Tibial artery (tissue), 4 donors: ENCODE data around the gene BRWD1.
"Not testable (repeated sequence)": the region's sequence is repeated elsewhere in the genome, so short reads cannot be mapped to it uniquely, and the experiment has no call there.

ENCODE experiments used
- DNase-seq, 2 donors: peaks; one replicate each; pipeline ENCODE4 v3.0.0-alpha.2; 2019
- H3K27ac ChIP-seq, 2 donors: fragments of 200-600 bp; sonication (generic) in 1 of 2; 1 replicate in 1 of 2; 2 replicates in 1 of 2; pipeline ENCODE4 v1.5.1; 2018 to 2019; ENCODE audit warnings: mild to moderate bottlenecking in 1 of 2
- H3K27me3 ChIP-seq, 2 donors: fragments of 200-600 bp; sonication (generic) in 1 of 2; one replicate each; pipeline versions ENCODE4 v1.5.1 to v1.6.0; 2016 to 2019
- H3K36me3 ChIP-seq, 3 donors: fragments of 200-600 bp; sonication (generic) in 2 of 3; one replicate each; pipeline ENCODE4 v1.5.1; 2016 to 2019; ENCODE audit warnings: mild to moderate bottlenecking in 2 of 3
- H3K4me1 ChIP-seq, 4 donors: fragments of 200-600 bp; sonication (generic) in 2 of 4; 1 replicate in 3 of 4; 2 replicates in 1 of 4; pipeline ENCODE4 v1.5.1; 2016 to 2019
- H3K4me3 ChIP-seq, 2 donors: fragments of 200-600 bp; sonication (generic) in 1 of 2; 1 replicate in 1 of 2; 2 replicates in 1 of 2; pipeline ENCODE4 v1.5.1; 2018 to 2019; ENCODE audit warnings: mild to moderate bottlenecking in 2 of 2
- H3K9me3 ChIP-seq, 3 donors: fragments of 200-600 bp; sonication (generic) in 1 of 3; one replicate each; pipeline ENCODE4 v1.5.1; 2016 to 2019
- CTCF ChIP-seq, 2 experiments: fragments of 200-600 bp in 1 of 2; fragments of 450-650 bp in 1 of 2; IDR thresholded peaks; one replicate each; pipeline ENCODE4 v1.5.1; 2017 to 2019; ENCODE audit warnings: antibody characterized with exemption in 2 of 2, mild to moderate bottlenecking in 1 of 2, moderate library complexity in 1 of 2
- intact Hi-C: fragments of 100-400 bp; cut with DNase I; formaldehyde crosslinking; loops from one replicate; pipeline ENCODE4 v1.15.0; 2023; ENCODE audit warnings: low total_unique reads

Gene BRWD1

GRCh38 chr21:39168800-39169199 is 144.6 kb downstream of the BRWD1 start:
- Histone ChIP-seq H3K27me3 (no peaks in the 10 kb centered on the region), H3K4me3 (no peak overlapping the region), H3K9me3 (peaks cover 3 to 14% (median 11%) of the 10 kb centered on the region in 3 donors), H3K27ac (no peak overlapping the region), H3K36me3 (peaks cover 4 to 34% (median 27%) of the 10 kb centered on the region in 3 donors), H3K4me1 (no peaks in the 10 kb centered on the region)
- DNase-seq = no peak
- intact Hi-C loops = no loop called here
- no peak for TF ChIP-seq CTCF (IDR thresholded peaks at IDR 0.05)

GRCh38 chr21:39164523-39164922 is 148.9 kb downstream of the BRWD1 start:
- Histone ChIP-seq H3K27me3 (no peaks in the 10 kb centered on the region), H3K4me1 (peaks cover 0 to 4% (median under 1%) of the 10 kb centered on the region in 4 donors), H3K4me3 (no peak overlapping the region), H3K36me3 (peaks cover 0 to 4% (median 0%) of the 10 kb centered on the region in 3 donors), H3K9me3 (peaks cover 3 to 14% (median 11%) of the 10 kb centered on the region in 3 donors), H3K27ac (no peak overlapping the region)
- TF ChIP-seq CTCF (IDR thresholded peaks at IDR 0.05) = no peak
- DNase-seq = no peak
- intact Hi-C loops = no loop called here

GRCh38 chr21:39161064-39161463 is 152.4 kb downstream of the BRWD1 start:
- DNase-seq = no peak
- Histone ChIP-seq H3K36me3 (no peaks in the 10 kb centered on the region), H3K27me3 (no peaks in the 10 kb centered on the region), H3K27ac (no peak overlapping the region), H3K4me1 (peaks cover 0 to 17% (median 2%) of the 10 kb centered on the region in 4 donors), H3K4me3 (no peak overlapping the region), H3K9me3 (peaks cover 3 to 14% (median 11%) of the 10 kb centered on the region in 3 donors)
- intact Hi-C loops = no loop called here
- TF ChIP-seq CTCF (IDR thresholded peaks at IDR 0.05) = no peak

- Histone ChIP-seq H3K27ac (no peak overlapping the region), H3K4me1 (peaks cover 0 to 28% (median 11%) of the 10 kb centered on the region in 4 donors), H3K4me3 (no peak overlapping the region), H3K27me3 (no peaks in the 10 kb centered on the region), H3K36me3 (no peaks in the 10 kb centered on the region), H3K9me3 (peaks cover 3 to 6% (median 6%) of the 10 kb centered on the region in 3 donors)
- intact Hi-C loops = no loop called here
- TF ChIP-seq CTCF (IDR thresholded peaks at IDR 0.05) = no peak
- DNase-seq = no peak
These were observed 153.9 kb downstream of the BRWD1 start for GRCh38 chr21:39159342-39160063.

GRCh38 chr21:39157241-39157640 is 156.2 kb downstream of the BRWD1 start:
- H3K27me3 ChIP-seq, DNase-seq, H3K36me3 ChIP-seq, H3K9me3 ChIP-seq, H3K4me3 ChIP-seq, intact Hi-C loops, H3K27ac ChIP-seq: not testable (repeated sequence)
- peaks cover 0 to 28% (median 11%) of the 10 kb centered on the region in 4 donors for H3K4me1 ChIP-seq

- intact Hi-C loops = no loop called here
- DNase-seq = no peak
- H3K4me3 ChIP-seq = no peak overlapping the region
- H3K9me3 ChIP-seq = no peaks in the 10 kb centered on the region
- no peak for TF ChIP-seq CTCF (IDR thresholded peaks at IDR 0.05)
- H3K36me3 ChIP-seq = no peaks in the 10 kb centered on the region
- H3K27ac ChIP-seq = peak overlapping the region; percentile 41 to 65
- H3K27me3 ChIP-seq = no peaks in the 10 kb centered on the region
- peaks cover 0 to 28% (median 11%) of the 10 kb centered on the region in 4 donors for H3K4me1 ChIP-seq
These were observed 157.4 kb downstream of the BRWD1 start for GRCh38 chr21:39156024-39156423.
